Upper lobe of left lung (tissue), 6 donors: Measurements from ENCODE around the gene SLC25A39. TPM values are rescaled to one million over a fixed set of nuclear protein-coding genes. Genes with fewer than 3 reads are reported as not detected.
"Not testable (repeated sequence)": the region's sequence is repeated elsewhere in the genome, so short reads cannot be mapped to it uniquely, and the experiment has no call there.

Source experiments
- ATAC-seq, 2 donors: fragments of 200-7000 bp; cut with Tn5 transposase; one replicate each; pipeline ENCODE4 v1.9.1; 2022; ENCODE audit warnings: mild to moderate bottlenecking in 2 of 2, moderate library complexity in 2 of 2; ENCODE audit not compliant: low FRiP score in 2 of 2
- DNase-seq, 2 donors: peaks; one replicate each; pipeline ENCODE4 v3.0.0-alpha.2; 2019 to 2020
- H3K27ac ChIP-seq, 4 donors: fragments of 200-600 bp; sonication (generic); one replicate each; pipeline ENCODE4 v1.5.1; 2016 to 2019
- H3K27me3 ChIP-seq, 4 donors: fragments of 200-600 bp; sonication (generic); one replicate each; pipeline ENCODE4 v1.5.1; 2017 to 2019
- H3K36me3 ChIP-seq, 4 donors: fragments of 200-600 bp; sonication (generic); one replicate each; pipeline ENCODE4 v1.5.1; 2016 to 2019
- H3K4me1 ChIP-seq, 4 donors: fragments of 200-600 bp; sonication (generic); one replicate each; pipeline ENCODE4 v1.5.1; 2018 to 2019
- H3K4me3 ChIP-seq, 4 donors: fragments of 200-600 bp; sonication (generic); one replicate each; pipeline ENCODE4 v1.5.1; 2017 to 2019; ENCODE audit warnings: mild to moderate bottlenecking in 2 of 4, moderate library complexity in 1 of 4
- H3K9me3 ChIP-seq, 4 donors: fragments of 200-600 bp; sonication (generic); one replicate each; pipeline ENCODE4 v1.5.1; 2018 to 2019
- EP300 ChIP-seq, 4 donors: sonication (generic); formaldehyde crosslinking; IDR thresholded peaks; one replicate each; pipeline ENCODE4 v1.5.1; 2017; ENCODE audit warnings: antibody characterized with exemption in 4 of 4, control low read depth in 2 of 4
- POLR2A ChIP-seq, 4 donors: fragments of 450-650 bp; IDR thresholded peaks; one replicate each; pipeline ENCODE4 v1.5.1; 2016 to 2017; ENCODE audit warnings: antibody characterized with exemption in 4 of 4, mild to moderate bottlenecking in 2 of 4
- POLR2AphosphoS5 ChIP-seq, 2 donors: sonication (generic); formaldehyde crosslinking; IDR thresholded peaks; one replicate each; pipeline ENCODE4 v1.5.1; 2017; ENCODE audit warnings: antibody characterized with exemption in 2 of 2
- WGBS, 2 donors: methylation state at CpG; one replicate each; pipeline ENCODE4 v1.1.5; 2017 to 2018; 5-methylcytosine and 5-hydroxymethylcytosine counted together
- total RNA-seq, 6 donors: library from RNA; depleted of rRNA in 4 of 6; stranded (reverse); fragments of >200 nt in 4 of 6; gene quantifications; one replicate each; pipeline versions ENCODE4 v1.1.0 to v1.2.1, GENCODE V29; 2016 to 2021
- TF ChIP-seq, protein P1 (sequence below), 6 experiments: fragments of 450-650 bp in 4 of 6; fragments of 200-600 bp in 2 of 6; sonication (generic) in 2 of 6; IDR thresholded peaks; one replicate each; pipeline ENCODE4 v1.5.1; 2016 to 2019; ENCODE audit warnings: antibody characterized with exemption in 6 of 6
- donor health status: DM: no; HTN: no; CAD: no; lungs with moderate emphysema.
- donor health status: DM: no; HTN: yes; CAD: no; lungs with severe emphysema.

SLC25A39 gene
- total RNA-seq, 6 donors from 2014 or later = 56.8 to 144 (median 98.6) TPM

DNA sequence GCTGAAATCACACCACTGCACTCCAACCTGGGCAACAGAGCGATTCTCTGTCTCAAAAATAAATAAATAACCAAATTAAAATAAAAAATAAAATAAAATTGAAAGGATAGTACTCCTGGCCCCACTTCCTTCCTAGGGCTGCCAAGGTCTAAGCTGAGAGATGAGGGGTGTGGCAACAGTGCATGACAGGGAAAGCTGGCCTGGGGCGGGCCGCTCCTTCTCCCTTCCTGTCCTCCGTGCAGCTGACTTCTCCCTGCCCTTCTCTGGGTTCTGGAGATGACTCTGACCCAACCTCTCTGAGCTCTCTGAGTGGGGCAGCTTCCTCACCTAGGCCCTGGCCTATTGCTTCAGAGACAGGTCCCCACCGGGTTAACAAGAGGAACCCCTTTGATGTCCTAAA, 8.7 kb upstream of the SLC25A39 start:
- Histone ChIP-seq H3K4me3 (no peak overlapping the region), H3K27ac (peak overlapping the region; percentile 22 to 74 (median 62)), H3K27me3 (no peaks in the 10 kb centered on the region), H3K4me1 (peaks cover 0 to 20% (median 15%) of the 10 kb centered on the region in 4 donors), H3K9me3 (no peaks in the 10 kb centered on the region), H3K36me3 (no peaks in the 10 kb centered on the region)
- ATAC-seq = peak; percentile 57 to 73
- TF ChIP-seq POLR2A (IDR thresholded peaks at IDR 0.05) (no peak), EP300 (IDR thresholded peaks at IDR 0.05) (no peak), POLR2AphosphoS5 (IDR thresholded peaks at IDR 0.05) (no peak)
- TF ChIP-seq, protein P1, sequence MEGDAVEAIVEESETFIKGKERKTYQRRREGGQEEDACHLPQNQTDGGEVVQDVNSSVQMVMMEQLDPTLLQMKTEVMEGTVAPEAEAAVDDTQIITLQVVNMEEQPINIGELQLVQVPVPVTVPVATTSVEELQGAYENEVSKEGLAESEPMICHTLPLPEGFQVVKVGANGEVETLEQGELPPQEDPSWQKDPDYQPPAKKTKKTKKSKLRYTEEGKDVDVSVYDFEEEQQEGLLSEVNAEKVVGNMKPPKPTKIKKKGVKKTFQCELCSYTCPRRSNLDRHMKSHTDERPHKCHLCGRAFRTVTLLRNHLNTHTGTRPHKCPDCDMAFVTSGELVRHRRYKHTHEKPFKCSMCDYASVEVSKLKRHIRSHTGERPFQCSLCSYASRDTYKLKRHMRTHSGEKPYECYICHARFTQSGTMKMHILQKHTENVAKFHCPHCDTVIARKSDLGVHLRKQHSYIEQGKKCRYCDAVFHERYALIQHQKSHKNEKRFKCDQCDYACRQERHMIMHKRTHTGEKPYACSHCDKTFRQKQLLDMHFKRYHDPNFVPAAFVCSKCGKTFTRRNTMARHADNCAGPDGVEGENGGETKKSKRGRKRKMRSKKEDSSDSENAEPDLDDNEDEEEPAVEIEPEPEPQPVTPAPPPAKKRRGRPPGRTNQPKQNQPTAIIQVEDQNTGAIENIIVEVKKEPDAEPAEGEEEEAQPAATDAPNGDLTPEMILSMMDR (IDR thresholded peaks at IDR 0.05) = no peak
- 54 to 57% methylated on average over 5 of the region's 5 CpGs for WGBS, 2 donors
- peak in 1 of 2 donors; percentile 85 for DNase-seq

- peak in 1 of 2 donors; percentile 40 for ATAC-seq
- Histone ChIP-seq H3K9me3 (no peaks in the 10 kb centered on the region), H3K36me3 (no peaks in the 10 kb centered on the region), H3K4me1 (peaks cover 8 to 27% (median 19%) of the 10 kb centered on the region in 4 donors), H3K27ac (no peak overlapping the region), H3K27me3 (no peaks in the 10 kb centered on the region), H3K4me3 (no peak overlapping the region)
- peak in 1 of 2 donors; percentile 80 for DNase-seq
- 0 to 2% methylated on average over 7 of the region's 7 CpGs for WGBS, 2 donors
- TF ChIP-seq POLR2AphosphoS5 (IDR thresholded peaks at IDR 0.05) = no peak
- no peak for TF ChIP-seq EP300 (IDR thresholded peaks at IDR 0.05)
- TF ChIP-seq, protein P1 (IDR thresholded peaks at IDR 0.05) = peak; percentile 57 to 86 (median 72)
- TF ChIP-seq POLR2A (IDR thresholded peaks at IDR 0.05) = no peak
Observed at GRCh38 chr17:44331249-44331760, 6.7 kb upstream of the SLC25A39 start.

DNA sequence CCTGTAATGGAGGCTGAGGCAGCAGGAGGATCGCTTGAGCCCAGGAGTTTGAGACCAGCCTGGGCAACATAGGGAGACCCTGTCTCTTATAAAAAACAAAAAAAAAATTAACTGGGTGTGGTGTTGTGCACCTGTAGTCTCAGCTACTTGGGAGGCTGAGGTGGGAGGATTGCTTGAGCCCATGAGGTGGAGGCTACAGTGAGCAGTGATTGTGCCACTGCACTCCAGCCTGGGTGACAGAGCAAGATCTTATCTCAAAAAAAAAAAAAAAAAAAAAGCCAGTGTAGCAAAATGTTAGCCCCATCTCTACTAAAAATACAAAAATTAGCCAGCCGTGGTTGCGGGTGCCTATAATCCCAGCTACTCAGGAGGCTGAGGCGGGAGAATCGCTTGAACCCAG, 5.6 kb upstream of the SLC25A39 start:
- ATAC-seq, H3K4me3 ChIP-seq, DNase-seq, H3K27ac ChIP-seq, H3K36me3 ChIP-seq, H3K9me3 ChIP-seq, H3K27me3 ChIP-seq: not testable (repeated sequence)
- H3K4me1 ChIP-seq = peaks cover 17 to 38% (median 26%) of the 10 kb centered on the region in 4 donors
- WGBS, 2 donors = 86 to 94% methylated on average over 5 of the region's 5 CpGs

DNA sequence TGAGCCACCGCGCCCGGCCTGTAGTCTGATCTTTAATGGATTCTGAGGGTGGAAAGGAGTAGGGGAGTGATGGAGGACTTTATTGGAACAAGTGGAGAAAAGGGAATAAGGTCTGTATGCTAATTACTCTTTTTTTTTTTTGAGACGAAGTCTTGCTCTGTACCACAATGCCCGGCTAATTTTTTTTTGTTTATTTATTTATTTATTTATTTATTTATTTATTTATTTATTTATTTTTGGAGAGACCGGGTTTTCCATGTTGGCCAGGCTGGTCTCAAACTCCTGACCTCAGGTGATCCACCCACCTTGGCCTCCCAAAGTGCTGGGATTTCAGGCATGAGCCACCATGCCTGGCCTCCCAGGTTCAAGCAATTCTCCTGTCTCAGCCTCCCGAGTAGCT, 4.9 kb upstream of the SLC25A39 start:
- not testable (repeated sequence) for ATAC-seq, H3K9me3 ChIP-seq, DNase-seq, H3K36me3 ChIP-seq, H3K27ac ChIP-seq, H3K4me3 ChIP-seq, H3K27me3 ChIP-seq
- 88 to 94% methylated on average over 6 to 7 of the region's 7 CpGs for WGBS, 2 donors
- peaks cover 17 to 39% (median 26%) of the 10 kb centered on the region in 4 donors for H3K4me1 ChIP-seq

DNA sequence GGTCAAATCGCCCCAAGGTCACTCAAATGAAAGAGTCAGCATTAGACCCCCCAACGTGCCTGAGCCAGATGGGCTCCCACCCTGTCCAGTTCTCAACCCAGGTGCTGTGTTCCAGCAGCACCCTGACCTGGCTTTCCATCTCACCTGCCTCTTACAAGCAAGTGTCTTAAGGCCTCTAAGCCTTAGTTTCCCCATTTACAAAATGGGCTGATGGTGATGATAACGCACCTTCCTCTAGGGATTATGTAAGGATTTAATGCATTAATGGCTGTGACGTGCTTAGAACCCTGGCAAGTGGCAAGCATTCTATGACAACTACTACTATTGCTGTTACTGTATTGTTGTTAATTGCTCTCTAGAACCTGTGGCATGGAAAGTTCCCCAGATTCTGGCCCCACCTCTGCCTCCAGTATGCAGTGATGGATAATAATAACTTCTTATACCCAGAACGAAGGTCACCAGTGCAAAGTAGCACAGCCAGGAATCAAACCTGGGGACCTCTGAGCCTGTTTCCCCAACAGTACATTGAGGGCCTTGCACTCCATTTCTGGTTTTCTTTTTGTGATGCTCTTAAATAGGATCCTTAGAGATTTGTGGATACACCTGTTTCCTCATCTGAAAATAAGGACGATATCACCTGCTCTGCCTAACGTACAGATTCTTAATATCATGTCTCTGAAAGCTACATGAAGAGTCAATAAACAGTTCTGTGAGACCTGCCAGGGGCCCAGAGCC, 3.3 kb upstream of the SLC25A39 start:
- Histone ChIP-seq H3K4me1 (peaks cover 29 to 52% (median 36%) of the 10 kb centered on the region in 4 donors), H3K4me3 (no peak overlapping the region), H3K9me3 (no peaks in the 10 kb centered on the region), H3K36me3 (no peaks in the 10 kb centered on the region), H3K27me3 (no peaks in the 10 kb centered on the region), H3K27ac (no peak overlapping the region)
- no peak for ATAC-seq
- TF ChIP-seq, protein P1 (IDR thresholded peaks at IDR 0.05) = no peak
- TF ChIP-seq EP300 (IDR thresholded peaks at IDR 0.05) = no peak
- TF ChIP-seq POLR2A (IDR thresholded peaks at IDR 0.05) = no peak
- no peak for TF ChIP-seq POLR2AphosphoS5 (IDR thresholded peaks at IDR 0.05)
- DNase-seq = no peak
- 74 to 82% methylated on average over 7 of the region's 7 CpGs for WGBS, 2 donors
